HEK293 (cell line): ENCODE data around the gene LMNA.

Experiments
- GLIS1 ChIP-seq: fragments of 450-650 bp; formaldehyde crosslinking; IDR thresholded peaks from 2 replicates; pipeline ENCODE4 v1.5.1; 2016; ENCODE audit warnings: missing biosample characterization, missing genetic modification characterization
- HOXD13 ChIP-seq: sonication (generic); formaldehyde crosslinking; IDR thresholded peaks from 2 replicates; pipeline ENCODE4 v1.8.0; 2022; ENCODE audit warnings: missing genetic modification reagents, borderline replicate concordance
- KLF10 ChIP-seq: fragments of 450-650 bp; IDR thresholded peaks from 2 replicates; pipeline ENCODE4 v1.5.1; 2018; ENCODE audit warnings: missing biosample characterization, mild to moderate bottlenecking, missing genetic modification characterization
- KLF7 ChIP-seq: fragments of 450-650 bp; formaldehyde crosslinking; IDR thresholded peaks from 2 replicates; pipeline ENCODE4 v1.5.1; 2016; ENCODE audit warnings: missing biosample characterization, missing genetic modification characterization, borderline replicate concordance
- TRIM28 ChIP-seq: IDR thresholded peaks from 2 replicates; pipeline ENCODE4 v1.6.1; 2011; ENCODE audit warnings: low read length, control low read depth, borderline replicate concordance
- ZBTB17 ChIP-seq: fragments of 450-650 bp; formaldehyde crosslinking; IDR thresholded peaks from 2 replicates; pipeline ENCODE4 v1.5.1; 2016; ENCODE audit warnings: missing biosample characterization, missing genetic modification characterization
- ZNF2 ChIP-seq: fragments of 450-650 bp; formaldehyde crosslinking; IDR thresholded peaks from 2 replicates; pipeline ENCODE4 v1.5.1; 2016; ENCODE audit warnings: missing biosample characterization, missing genetic modification characterization
- ZNF202 ChIP-seq: fragments of 450-650 bp; formaldehyde crosslinking; IDR thresholded peaks from 2 replicates; pipeline ENCODE4 v1.5.1; 2016; ENCODE audit warnings: missing biosample characterization, missing genetic modification characterization, borderline replicate concordance
- ZNF223 ChIP-seq: fragments of 450-650 bp; formaldehyde crosslinking; IDR thresholded peaks from 2 replicates; pipeline ENCODE4 v1.5.1; 2016; ENCODE audit warnings: missing biosample characterization, missing genetic modification characterization
- ZNF24 ChIP-seq: fragments of 450-650 bp; formaldehyde crosslinking; IDR thresholded peaks from 2 replicates; pipeline ENCODE4 v1.5.1; 2016; ENCODE audit warnings: missing biosample characterization, missing genetic modification characterization
- ZNF248 ChIP-seq: fragments of 450-650 bp; formaldehyde crosslinking; IDR thresholded peaks from 2 replicates; pipeline ENCODE4 v1.5.1; 2017; ENCODE audit warnings: missing biosample characterization, missing genetic modification characterization
- ZNF510 ChIP-seq: fragments of 450-650 bp; formaldehyde crosslinking; IDR thresholded peaks from 2 replicates; pipeline ENCODE4 v1.5.1; 2018; ENCODE audit warnings: mild to moderate bottlenecking, missing genetic modification characterization, missing biosample characterization; ENCODE audit not compliant: insufficient replicate concordance
- ZNF530 ChIP-seq: fragments of 450-650 bp; formaldehyde crosslinking; IDR thresholded peaks from 2 replicates; pipeline ENCODE4 v1.5.1; 2016; ENCODE audit warnings: low read depth, missing biosample characterization, missing genetic modification characterization
- ZNF585B ChIP-seq: fragments of 450-650 bp; formaldehyde crosslinking; IDR thresholded peaks from 2 replicates; pipeline ENCODE4 v1.5.1; 2016; ENCODE audit warnings: missing biosample characterization, missing genetic modification characterization
- ZNF629 ChIP-seq: fragments of 450-650 bp; formaldehyde crosslinking; IDR thresholded peaks from 2 replicates; pipeline ENCODE4 v1.5.1; 2017; ENCODE audit warnings: missing biosample characterization, missing genetic modification characterization
- ZNF830 ChIP-seq: fragments of 450-650 bp; IDR thresholded peaks from 2 replicates; pipeline ENCODE4 v1.5.0; 2018; ENCODE audit warnings: missing biosample characterization, missing genetic modification characterization, low read depth, mild to moderate bottlenecking, moderate library complexity
- ZSCAN16 ChIP-seq: fragments of 450-650 bp; formaldehyde crosslinking; IDR thresholded peaks from 2 replicates; pipeline ENCODE4 v1.5.1; 2016; ENCODE audit warnings: missing biosample characterization, missing genetic modification characterization
- TF ChIP-seq, protein P1 (sequence below): fragments of 450-650 bp; IDR thresholded peaks from 2 replicates; pipeline ENCODE4 v1.5.1; 2018; ENCODE audit warnings: missing biosample characterization, missing genetic modification characterization
- TF ChIP-seq, protein P2 (sequence below): fragments of 450-650 bp; formaldehyde crosslinking; IDR thresholded peaks from 2 replicates; pipeline ENCODE4 v1.5.1; 2016; ENCODE audit warnings: missing biosample characterization, missing genetic modification characterization, low read depth
- TF ChIP-seq, protein P3 (sequence below): fragments of 450-650 bp; formaldehyde crosslinking; IDR thresholded peaks from 2 replicates; pipeline ENCODE4 v1.5.1; 2016; ENCODE audit warnings: missing biosample characterization, missing genetic modification characterization
- TF ChIP-seq, protein P4 (sequence below): fragments of 450-650 bp; formaldehyde crosslinking; IDR thresholded peaks from 2 replicates; pipeline ENCODE4 v1.5.1; 2016; ENCODE audit warnings: missing biosample characterization, missing genetic modification characterization
- TF ChIP-seq, protein P5 (sequence below): fragments of 450-650 bp; formaldehyde crosslinking; IDR thresholded peaks from 2 replicates; pipeline ENCODE4 v1.5.1; 2016; ENCODE audit warnings: missing biosample characterization, missing genetic modification characterization
- TF ChIP-seq, protein P6 (sequence below): fragments of 450-650 bp; formaldehyde crosslinking; IDR thresholded peaks from 2 replicates; pipeline ENCODE4 v1.5.1; 2016; ENCODE audit warnings: missing biosample characterization, missing genetic modification characterization
- TF ChIP-seq, protein P7 (sequence below): fragments of 450-650 bp; formaldehyde crosslinking; IDR thresholded peaks from 2 replicates; pipeline ENCODE4 v1.5.1; 2016; ENCODE audit warnings: missing biosample characterization, missing genetic modification characterization

The LMNA gene

DNA sequence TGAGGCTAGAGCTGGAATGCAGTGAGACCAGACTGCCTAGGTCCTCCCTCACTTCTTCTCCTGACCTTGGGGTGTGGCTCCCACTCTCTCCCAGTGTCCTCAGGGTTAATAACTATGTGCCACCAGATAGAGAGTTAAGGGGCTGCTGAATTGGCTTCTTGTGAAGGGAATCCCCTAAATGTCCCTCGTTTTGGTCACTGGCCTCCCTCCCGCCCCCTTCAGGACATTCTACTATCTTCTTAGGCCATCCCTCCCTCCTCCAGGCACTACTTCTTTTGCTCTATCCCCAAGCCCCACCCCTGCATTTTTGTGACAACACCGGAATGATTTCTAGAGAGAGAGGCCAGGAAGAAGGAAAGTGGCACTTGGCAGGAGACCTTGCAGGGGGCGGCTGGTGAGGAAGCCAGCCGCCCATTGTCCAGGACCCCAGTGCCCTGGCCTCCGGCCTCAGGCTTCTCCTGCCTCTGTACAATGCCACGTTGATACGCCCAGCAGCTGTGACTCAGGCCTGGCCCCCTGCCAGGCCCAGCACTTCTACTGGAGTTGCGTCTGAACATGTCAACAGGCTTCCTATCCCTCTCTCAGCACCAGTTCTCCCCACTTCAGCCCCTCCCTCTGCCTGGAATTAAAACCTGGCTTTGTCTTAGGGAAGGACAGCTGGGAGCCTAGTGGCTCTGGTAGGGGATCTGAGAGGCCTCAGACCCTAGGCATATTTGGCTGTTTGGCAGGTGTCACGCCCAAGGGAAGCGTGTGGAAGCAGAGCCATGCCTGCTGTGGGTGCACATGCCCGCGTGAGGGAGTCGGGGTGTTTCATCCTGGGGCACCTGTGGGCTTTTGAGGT is 9.1 kb downstream of the LMNA start (continued):
- TF ChIP-seq, protein P1, sequence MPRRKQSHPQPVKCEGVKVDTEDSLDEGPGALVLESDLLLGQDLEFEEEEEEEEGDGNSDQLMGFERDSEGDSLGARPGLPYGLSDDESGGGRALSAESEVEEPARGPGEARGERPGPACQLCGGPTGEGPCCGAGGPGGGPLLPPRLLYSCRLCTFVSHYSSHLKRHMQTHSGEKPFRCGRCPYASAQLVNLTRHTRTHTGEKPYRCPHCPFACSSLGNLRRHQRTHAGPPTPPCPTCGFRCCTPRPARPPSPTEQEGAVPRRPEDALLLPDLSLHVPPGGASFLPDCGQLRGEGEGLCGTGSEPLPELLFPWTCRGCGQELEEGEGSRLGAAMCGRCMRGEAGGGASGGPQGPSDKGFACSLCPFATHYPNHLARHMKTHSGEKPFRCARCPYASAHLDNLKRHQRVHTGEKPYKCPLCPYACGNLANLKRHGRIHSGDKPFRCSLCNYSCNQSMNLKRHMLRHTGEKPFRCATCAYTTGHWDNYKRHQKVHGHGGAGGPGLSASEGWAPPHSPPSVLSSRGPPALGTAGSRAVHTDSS (tag by site-specific recombination): no peak
- no peak for TF ChIP-seq ZNF830 (tag by site-specific recombination)
- TF ChIP-seq TRIM28: 0 out of 2 replicates have a peak, but pooled peaks have one; percentile 87
- TF ChIP-seq ZNF530: no peak
- TF ChIP-seq ZBTB17 (tag by site-specific recombination): peak; percentile 76
- TF ChIP-seq, protein P2, sequence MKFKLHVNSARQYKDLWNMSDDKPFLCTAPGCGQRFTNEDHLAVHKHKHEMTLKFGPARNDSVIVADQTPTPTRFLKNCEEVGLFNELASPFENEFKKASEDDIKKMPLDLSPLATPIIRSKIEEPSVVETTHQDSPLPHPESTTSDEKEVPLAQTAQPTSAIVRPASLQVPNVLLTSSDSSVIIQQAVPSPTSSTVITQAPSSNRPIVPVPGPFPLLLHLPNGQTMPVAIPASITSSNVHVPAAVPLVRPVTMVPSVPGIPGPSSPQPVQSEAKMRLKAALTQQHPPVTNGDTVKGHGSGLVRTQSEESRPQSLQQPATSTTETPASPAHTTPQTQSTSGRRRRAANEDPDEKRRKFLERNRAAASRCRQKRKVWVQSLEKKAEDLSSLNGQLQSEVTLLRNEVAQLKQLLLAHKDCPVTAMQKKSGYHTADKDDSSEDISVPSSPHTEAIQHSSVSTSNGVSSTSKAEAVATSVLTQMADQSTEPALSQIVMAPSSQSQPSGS (tag by site-specific recombination): no peak
- no peak for TF ChIP-seq HOXD13 (CRISPR knock-in tag)
- TF ChIP-seq, protein P3, sequence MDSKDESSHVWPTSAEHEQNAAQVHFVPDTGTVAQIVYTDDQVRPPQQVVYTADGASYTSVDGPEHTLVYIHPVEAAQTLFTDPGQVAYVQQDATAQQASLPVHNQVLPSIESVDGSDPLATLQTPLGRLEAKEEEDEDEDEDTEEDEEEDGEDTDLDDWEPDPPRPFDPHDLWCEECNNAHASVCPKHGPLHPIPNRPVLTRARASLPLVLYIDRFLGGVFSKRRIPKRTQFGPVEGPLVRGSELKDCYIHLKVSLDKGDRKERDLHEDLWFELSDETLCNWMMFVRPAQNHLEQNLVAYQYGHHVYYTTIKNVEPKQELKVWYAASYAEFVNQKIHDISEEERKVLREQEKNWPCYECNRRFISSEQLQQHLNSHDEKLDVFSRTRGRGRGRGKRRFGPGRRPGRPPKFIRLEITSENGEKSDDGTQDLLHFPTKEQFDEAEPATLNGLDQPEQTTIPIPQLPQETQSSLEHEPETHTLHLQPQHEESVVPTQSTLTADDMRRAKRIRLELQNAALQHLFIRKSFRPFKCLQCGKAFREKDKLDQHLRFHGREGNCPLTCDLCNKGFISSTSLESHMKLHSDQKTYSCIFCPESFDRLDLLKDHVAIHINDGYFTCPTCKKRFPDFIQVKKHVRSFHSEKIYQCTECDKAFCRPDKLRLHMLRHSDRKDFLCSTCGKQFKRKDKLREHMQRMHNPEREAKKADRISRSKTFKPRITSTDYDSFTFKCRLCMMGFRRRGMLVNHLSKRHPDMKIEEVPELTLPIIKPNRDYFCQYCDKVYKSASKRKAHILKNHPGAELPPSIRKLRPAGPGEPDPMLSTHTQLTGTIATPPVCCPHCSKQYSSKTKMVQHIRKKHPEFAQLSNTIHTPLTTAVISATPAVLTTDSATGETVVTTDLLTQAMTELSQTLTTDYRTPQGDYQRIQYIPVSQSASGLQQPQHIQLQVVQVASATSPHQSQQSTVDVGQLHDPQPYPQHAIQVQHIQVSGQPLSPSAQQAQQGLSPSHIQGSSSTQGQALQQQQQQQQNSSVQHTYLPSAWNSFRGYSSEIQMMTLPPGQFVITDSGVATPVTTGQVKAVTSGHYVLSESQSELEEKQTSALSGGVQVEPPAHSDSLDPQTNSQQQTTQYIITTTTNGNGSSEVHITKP (tag by site-specific recombination): peak; percentile 74; the same call in 1 of the 2 replicates
- peak; percentile 68; the same call in 1 of the 2 replicates for TF ChIP-seq KLF10 (tag by site-specific recombination)
- no peak for TF ChIP-seq ZNF202 (tag by site-specific recombination)
- TF ChIP-seq ZNF585B: no peak
- TF ChIP-seq, protein P4, sequence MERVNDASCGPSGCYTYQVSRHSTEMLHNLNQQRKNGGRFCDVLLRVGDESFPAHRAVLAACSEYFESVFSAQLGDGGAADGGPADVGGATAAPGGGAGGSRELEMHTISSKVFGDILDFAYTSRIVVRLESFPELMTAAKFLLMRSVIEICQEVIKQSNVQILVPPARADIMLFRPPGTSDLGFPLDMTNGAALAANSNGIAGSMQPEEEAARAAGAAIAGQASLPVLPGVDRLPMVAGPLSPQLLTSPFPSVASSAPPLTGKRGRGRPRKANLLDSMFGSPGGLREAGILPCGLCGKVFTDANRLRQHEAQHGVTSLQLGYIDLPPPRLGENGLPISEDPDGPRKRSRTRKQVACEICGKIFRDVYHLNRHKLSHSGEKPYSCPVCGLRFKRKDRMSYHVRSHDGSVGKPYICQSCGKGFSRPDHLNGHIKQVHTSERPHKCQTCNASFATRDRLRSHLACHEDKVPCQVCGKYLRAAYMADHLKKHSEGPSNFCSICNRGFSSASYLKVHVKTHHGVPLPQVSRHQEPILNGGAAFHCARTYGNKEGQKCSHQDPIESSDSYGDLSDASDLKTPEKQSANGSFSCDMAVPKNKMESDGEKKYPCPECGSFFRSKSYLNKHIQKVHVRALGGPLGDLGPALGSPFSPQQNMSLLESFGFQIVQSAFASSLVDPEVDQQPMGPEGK (tag by site-specific recombination): peak; percentile 92
- 0 out of 2 replicates have a peak, but pooled peaks have one; percentile 61 for TF ChIP-seq ZNF2 (tag by site-specific recombination)
- no peak for TF ChIP-seq ZNF223 (tag by site-specific recombination)
- TF ChIP-seq ZNF629 (tag by site-specific recombination): peak; percentile 66
- TF ChIP-seq, protein P5, sequence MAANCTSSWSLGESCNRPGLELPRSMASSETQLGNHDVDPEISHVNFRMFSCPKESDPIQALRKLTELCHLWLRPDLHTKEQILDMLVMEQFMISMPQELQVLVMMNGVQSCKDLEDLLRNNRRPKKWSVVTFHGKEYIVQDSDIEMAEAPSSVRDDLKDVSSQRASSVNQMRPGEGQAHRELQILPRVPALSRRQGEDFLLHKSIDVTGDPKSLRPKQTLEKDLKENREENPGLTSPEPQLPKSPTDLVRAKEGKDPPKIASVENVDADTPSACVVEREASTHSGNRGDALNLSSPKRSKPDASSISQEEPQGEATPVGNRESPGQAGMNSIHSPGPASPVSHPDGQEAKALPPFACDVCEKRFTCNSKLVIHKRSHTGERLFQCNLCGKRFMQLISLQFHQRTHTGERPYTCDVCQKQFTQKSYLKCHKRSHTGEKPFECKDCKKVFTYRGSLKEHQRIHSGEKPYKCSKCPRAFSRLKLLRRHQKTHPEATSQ (tag by site-specific recombination): no peak
- TF ChIP-seq ZSCAN16: no peak
- TF ChIP-seq ZNF24: peak; percentile 58; the same call in 1 of the 2 replicates
- TF ChIP-seq, protein P6, sequence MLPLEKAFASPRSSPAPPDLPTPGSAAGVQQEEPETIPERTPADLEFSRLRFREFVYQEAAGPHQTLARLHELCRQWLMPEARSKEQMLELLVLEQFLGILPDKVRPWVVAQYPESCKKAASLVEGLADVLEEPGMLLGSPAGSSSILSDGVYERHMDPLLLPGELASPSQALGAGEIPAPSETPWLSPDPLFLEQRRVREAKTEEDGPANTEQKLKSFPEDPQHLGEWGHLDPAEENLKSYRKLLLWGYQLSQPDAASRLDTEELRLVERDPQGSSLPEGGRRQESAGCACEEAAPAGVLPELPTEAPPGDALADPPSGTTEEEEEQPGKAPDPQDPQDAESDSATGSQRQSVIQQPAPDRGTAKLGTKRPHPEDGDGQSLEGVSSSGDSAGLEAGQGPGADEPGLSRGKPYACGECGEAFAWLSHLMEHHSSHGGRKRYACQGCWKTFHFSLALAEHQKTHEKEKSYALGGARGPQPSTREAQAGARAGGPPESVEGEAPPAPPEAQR (tag by site-specific recombination): no peak
- TF ChIP-seq, protein P7, sequence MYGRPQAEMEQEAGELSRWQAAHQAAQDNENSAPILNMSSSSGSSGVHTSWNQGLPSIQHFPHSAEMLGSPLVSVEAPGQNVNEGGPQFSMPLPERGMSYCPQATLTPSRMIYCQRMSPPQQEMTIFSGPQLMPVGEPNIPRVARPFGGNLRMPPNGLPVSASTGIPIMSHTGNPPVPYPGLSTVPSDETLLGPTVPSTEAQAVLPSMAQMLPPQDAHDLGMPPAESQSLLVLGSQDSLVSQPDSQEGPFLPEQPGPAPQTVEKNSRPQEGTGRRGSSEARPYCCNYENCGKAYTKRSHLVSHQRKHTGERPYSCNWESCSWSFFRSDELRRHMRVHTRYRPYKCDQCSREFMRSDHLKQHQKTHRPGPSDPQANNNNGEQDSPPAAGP (tag by site-specific recombination): peak; percentile 76
- TF ChIP-seq ZNF248 (tag by site-specific recombination): no peak
- TF ChIP-seq KLF7 (tag by site-specific recombination): peak; percentile 65; the same call in 1 of the 2 replicates
- TF ChIP-seq ZNF510 (tag by site-specific recombination): no peak
- peak; percentile 85 for TF ChIP-seq GLIS1 (tag by site-specific recombination)
